PC-3 (cell line): Measurements from ENCODE around the gene FAM117B. TPM values are rescaled to one million over a fixed set of nuclear protein-coding genes. Genes with fewer than 3 reads are reported as not detected.

Source experiments
- ATAC-seq: fragments of 200-7000 bp; cut with Tn5 transposase; 2 replicates; pipeline ENCODE4 v1.9.1; 2020; ENCODE audit warnings: mild to moderate bottlenecking, moderate library complexity
- BruUV-seq: library from RNA; stranded (reverse); fragments of 400-500 nt; replicated peaks from 2 replicates; lab custom pipeline; 2021; lab: Mats Ljungman, UMichigan
- CTCF ChIA-PET: fragments of 300-600 bp; sonication (Branson Sonifier 250); formaldehyde crosslinking; loops from one replicate; lab custom pipeline; 2022; ENCODE audit warnings: antibody characterized with exemption; lab: Charles Lee
- POLR2A ChIA-PET: fragments of 300-600 bp; sonication (Branson Sonifier 250); formaldehyde crosslinking; loops from one replicate; lab custom pipeline; 2022; ENCODE audit warnings: antibody characterized with exemption; ENCODE audit not compliant: unreplicated experiment; lab: Charles Lee
- DNase-seq: peaks from one replicate; pipeline ENCODE4 v3.0.0-alpha.2; 2015
- H2AFZ ChIP-seq: fragments of 300-600 bp; sonication (generic); 2 replicates; pipeline ENCODE4 v1.6.0; 2016; ENCODE audit warnings: antibody characterized with exemption, low read length
- H3F3A ChIP-seq: fragments of 300-600 bp; sonication (generic); one replicate; pipeline ENCODE4 v1.6.0; 2017; ENCODE audit warnings: antibody characterized with exemption, low read length, control low read depth, mild to moderate bottlenecking; ENCODE audit not compliant: unreplicated experiment
- H3K27ac ChIP-seq: fragments of 300-600 bp; sonication (generic); 2 replicates; pipeline ENCODE4 v1.5.1; 2016; ENCODE audit warnings: mild to moderate bottlenecking, low read length
- H3K27me3 ChIP-seq: fragments of 300-600 bp; sonication (generic); 2 replicates; pipeline ENCODE4 v1.6.1; 2016; ENCODE audit warnings: low read length, mixed read lengths
- H3K36me3 ChIP-seq: fragments of 300-600 bp; sonication (generic); 2 replicates; pipeline ENCODE4 v1.6.1; 2016; ENCODE audit warnings: low read depth, mixed run types, low read length, mixed read lengths
- H3K4me1 ChIP-seq: fragments of 300-600 bp; sonication (generic); 2 replicates; pipeline ENCODE4 v1.5.1; 2016; ENCODE audit warnings: low read length; ENCODE audit not compliant: insufficient read depth
- H3K4me2 ChIP-seq: fragments of 300-600 bp; sonication (generic); 2 replicates; pipeline ENCODE4 v1.6.0; 2016; ENCODE audit warnings: low read length
- H3K4me3 ChIP-seq: fragments of 300-600 bp; sonication (generic); 2 replicates; pipeline ENCODE4 v1.5.1; 2016; ENCODE audit warnings: mild to moderate bottlenecking, low read length, mixed read lengths
- H3K79me2 ChIP-seq: fragments of 300-600 bp; sonication (generic); 2 replicates; pipeline ENCODE4 v1.6.1; 2017; ENCODE audit warnings: low read length, mixed read lengths
- H3K9ac ChIP-seq: fragments of 300-600 bp; sonication (generic); 2 replicates; pipeline ENCODE4 v1.6.0; 2016; ENCODE audit warnings: mild to moderate bottlenecking, low read length
- H3K9me2 ChIP-seq: fragments of 300-600 bp; sonication (generic); replicated peaks from 2 replicates; pipeline ENCODE4 v1.6.1; 2016; ENCODE audit warnings: mixed run types, low read length, mixed read lengths
- H3K9me3 ChIP-seq: fragments of 300-600 bp; sonication (generic); 2 replicates; pipeline ENCODE4 v1.6.1; 2016; ENCODE audit warnings: low read length, mixed read lengths
- H4K20me1 ChIP-seq: fragments of 300-600 bp; sonication (generic); 2 replicates; pipeline ENCODE4 v1.6.1; 2016; ENCODE audit warnings: low read length, mixed read lengths
- EZH2 ChIP-seq: fragments of 300-600 bp; sonication (generic); IDR thresholded peaks from one replicate; pipeline ENCODE4 v1.6.1; 2017; ENCODE audit warnings: antibody characterized with exemption, mild to moderate bottlenecking, low read length; ENCODE audit not compliant: unreplicated experiment
- EZH2phosphoT487 ChIP-seq: fragments of 300-600 bp; sonication (generic); IDR thresholded peaks from 2 replicates; pipeline ENCODE4 v1.6.1; 2018; ENCODE audit warnings: mild to moderate bottlenecking, antibody characterized with exemption, low read length, borderline replicate concordance
- intact Hi-C: fragments of 100-400 bp; cut with micrococcal nuclease; formaldehyde crosslinking; loops from 2 replicates; pipeline ENCODE4 v1.9.0; 2023
- total RNA-seq: library from RNA; depleted of rRNA; stranded (reverse); fragments of >200 nt; gene quantifications from 2 replicates; pipeline ENCODE4 v1.2.3, GENCODE V29; 2014
- TF ChIP-seq, protein P1 (sequence below): fragments of 300-600 bp; sonication (generic); conservative IDR thresholded peaks from 2 replicates; pipeline ENCODE4 v1.5.1; 2017; ENCODE audit warnings: antibody characterized with exemption, low read depth, mild to moderate bottlenecking, low read length

Gene FAM117B
- total RNA-seq, 1 experiment from 2014 or later = 2.2 TPM

GRCh38 chr2:202608142-202608852, 26.5 kb upstream of the FAM117B start:
- Histone ChIP-seq H3K9me2 (no peaks in the 10 kb centered on the region), H3K36me3 (no peaks in the 10 kb centered on the region), H4K20me1 (no peaks in the 10 kb centered on the region), H3K79me2 (no peaks in the 10 kb centered on the region), H3F3A (no peaks in the 10 kb centered on the region), H3K27me3 (no peaks in the 10 kb centered on the region), H3K4me3 (no peak overlapping the region), H2AFZ (no peak overlapping the region), H3K9me3 (no peaks in the 10 kb centered on the region), H3K27ac (no peak overlapping the region), H3K4me2 (no peak overlapping the region), H3K4me1 (no peaks in the 10 kb centered on the region), H3K9ac (no peak overlapping the region)
- ChIA-PET CTCF (no interaction called here), POLR2A (no interaction called here)
- DNase-seq (no peak), ATAC-seq (no peak)
- intact Hi-C loops = no loop called here
- TF ChIP-seq, protein P1, sequence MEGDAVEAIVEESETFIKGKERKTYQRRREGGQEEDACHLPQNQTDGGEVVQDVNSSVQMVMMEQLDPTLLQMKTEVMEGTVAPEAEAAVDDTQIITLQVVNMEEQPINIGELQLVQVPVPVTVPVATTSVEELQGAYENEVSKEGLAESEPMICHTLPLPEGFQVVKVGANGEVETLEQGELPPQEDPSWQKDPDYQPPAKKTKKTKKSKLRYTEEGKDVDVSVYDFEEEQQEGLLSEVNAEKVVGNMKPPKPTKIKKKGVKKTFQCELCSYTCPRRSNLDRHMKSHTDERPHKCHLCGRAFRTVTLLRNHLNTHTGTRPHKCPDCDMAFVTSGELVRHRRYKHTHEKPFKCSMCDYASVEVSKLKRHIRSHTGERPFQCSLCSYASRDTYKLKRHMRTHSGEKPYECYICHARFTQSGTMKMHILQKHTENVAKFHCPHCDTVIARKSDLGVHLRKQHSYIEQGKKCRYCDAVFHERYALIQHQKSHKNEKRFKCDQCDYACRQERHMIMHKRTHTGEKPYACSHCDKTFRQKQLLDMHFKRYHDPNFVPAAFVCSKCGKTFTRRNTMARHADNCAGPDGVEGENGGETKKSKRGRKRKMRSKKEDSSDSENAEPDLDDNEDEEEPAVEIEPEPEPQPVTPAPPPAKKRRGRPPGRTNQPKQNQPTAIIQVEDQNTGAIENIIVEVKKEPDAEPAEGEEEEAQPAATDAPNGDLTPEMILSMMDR = no peak
- TF ChIP-seq EZH2phosphoT487 (no peak), EZH2 (no peak)
- BruUV-seq = no TSS peak

DNA sequence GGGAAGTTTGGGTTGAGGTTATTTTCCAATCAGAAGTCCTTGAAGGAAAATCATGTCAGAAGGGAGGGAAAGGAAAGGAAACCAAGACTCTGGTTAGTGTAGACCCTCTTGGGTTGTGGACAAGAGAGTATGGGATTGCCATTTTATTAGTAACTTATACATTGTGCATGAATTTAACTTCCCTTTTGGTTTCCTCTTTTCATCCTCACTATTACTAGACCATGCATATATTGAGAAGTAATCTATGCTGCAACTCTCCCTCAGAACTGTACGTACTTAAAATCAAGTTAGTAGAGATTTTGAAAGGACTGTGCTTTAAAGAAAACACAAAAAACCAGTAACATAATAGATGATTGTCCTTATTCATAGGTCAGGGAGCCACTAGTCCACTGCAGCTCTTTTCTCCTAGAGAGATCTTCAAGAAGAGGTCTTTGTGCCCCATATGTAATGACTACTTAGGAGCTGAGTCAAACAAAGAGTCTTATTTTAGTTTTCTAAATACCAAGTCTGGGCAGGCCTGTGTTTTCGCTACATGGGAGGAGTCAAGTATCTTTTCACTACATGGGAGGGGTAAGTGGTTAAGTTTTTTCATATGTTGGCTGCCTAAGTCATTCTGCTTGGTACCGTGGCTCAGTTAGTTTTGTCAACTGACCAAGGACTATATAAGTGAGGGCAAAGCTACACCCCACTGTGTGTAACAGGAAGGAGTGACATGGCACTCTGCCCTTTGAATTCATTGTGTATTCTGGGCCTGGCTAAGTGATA, 25.2 kb upstream of the FAM117B start:
- ChIA-PET POLR2A (no interaction called here), CTCF (no interaction called here)
- Histone ChIP-seq H3K4me2 (no peak overlapping the region), H4K20me1 (no peaks in the 10 kb centered on the region), H2AFZ (no peak overlapping the region), H3K4me1 (no peaks in the 10 kb centered on the region), H3K4me3 (no peak overlapping the region), H3K9me2 (no peaks in the 10 kb centered on the region), H3F3A (no peaks in the 10 kb centered on the region), H3K27me3 (no peaks in the 10 kb centered on the region), H3K79me2 (no peaks in the 10 kb centered on the region), H3K9me3 (no peaks in the 10 kb centered on the region), H3K36me3 (no peaks in the 10 kb centered on the region), H3K27ac (no peak overlapping the region), H3K9ac (no peak overlapping the region)
- BruUV-seq = no TSS peak
- ATAC-seq (no peak), DNase-seq (no peak)
- TF ChIP-seq EZH2 (no peak), EZH2phosphoT487 (no peak)
- TF ChIP-seq, protein P1 = no peak
- intact Hi-C loops = no loop called here

- no peak for DNase-seq
- no peaks in the 10 kb centered on the region for H3F3A ChIP-seq
- H3K9ac ChIP-seq = no peak overlapping the region
- H3K79me2 ChIP-seq = no peaks in the 10 kb centered on the region
- no peak for ATAC-seq
- H3K9me2 ChIP-seq = no peaks in the 10 kb centered on the region
- ChIA-PET CTCF (no interaction called here), POLR2A (no interaction called here)
- no peak overlapping the region for H3K4me3 ChIP-seq
- H3K4me1 ChIP-seq = no peaks in the 10 kb centered on the region
- H4K20me1 ChIP-seq = no peaks in the 10 kb centered on the region
- no peak overlapping the region for H3K4me2 ChIP-seq
- TF ChIP-seq, protein P1 = no peak
- no peak for TF ChIP-seq EZH2
- no peak for TF ChIP-seq EZH2phosphoT487
- no peak overlapping the region for H3K27ac ChIP-seq
- H3K36me3 ChIP-seq = no peaks in the 10 kb centered on the region
- intact Hi-C loops = no loop called here
- H3K27me3 ChIP-seq = no peaks in the 10 kb centered on the region
- H3K9me3 ChIP-seq = no peaks in the 10 kb centered on the region
- H2AFZ ChIP-seq = no peak overlapping the region
- no TSS peak for BruUV-seq
These were observed 24.4 kb upstream of the FAM117B start for GRCh38 chr2:202610380-202610779.
